Measurements from ENCODE around the gene TRIM2. TPM values are rescaled to one million over a fixed set of nuclear protein-coding genes. Genes with fewer than 3 reads are reported as not detected.
A peak's percentile ranks its signal among the peaks of the same experiment; 100 is the strongest.

TRIM2 gene
- total RNA-seq: 10 to 100 TPM; 17.6 to 45.1 (median 30.2) TPM

GRCh38 chr4:153204247-153204671 lies at the start of gene TRIM2:
TSS of gene TRIM2 (plus strand) at chr4:153204443. CDS start at chr4:153204531, 88 bp downstream.
- Histone ChIP-seq H3K4me1 (peaks cover 0 to 5% (median 5%) of the 10 kb centered on the region in 4 donors), H3K4me3 (peak within 1 kb of the TSS in 3 of 4 donors; percentile 29 to 48 (median 44)), H3K27me3 (no peaks in the 10 kb centered on the region), H3K27ac (peak within 1 kb of the TSS in 3 of 4 donors; percentile 10 to 68 (median 47)), H3K36me3 (no peaks in the 10 kb centered on the region), H3K9me3 (no peaks in the 10 kb centered on the region)
- WGBS, 2 donors: 34 to 38% methylated on average over 11 of the region's 11 CpGs
- TF ChIP-seq EP300 (IDR thresholded peaks at IDR 0.05) (no peak), POLR2AphosphoS5 (IDR thresholded peaks at IDR 0.05) (peak in 1 of 2 donors; percentile 74), POLR2A (IDR thresholded peaks at IDR 0.05) (peak in 2 of 4 donors; percentile 42 to 74), CTCF (IDR thresholded peaks at IDR 0.05) (no peak)
- DNase-seq (peak in 1 of 2 donors; percentile 84), ATAC-seq (ENCODE audit: low FRiP score in 2 of 2) (peak; percentile 54 to 83)

GRCh38 chr4:153155686-153156085 lies 48.6 kb upstream of the TRIM2 start:
- DNase-seq: no peak
- TF ChIP-seq POLR2AphosphoS5 (IDR thresholded peaks at IDR 0.05): no peak
- no peak for TF ChIP-seq EP300 (IDR thresholded peaks at IDR 0.05)
- H3K4me3 ChIP-seq: no peak overlapping the region
- no peaks in the 10 kb centered on the region for H3K36me3 ChIP-seq
- H3K27me3 ChIP-seq: no peaks in the 10 kb centered on the region
- no peak for ATAC-seq (ENCODE audit: low FRiP score in 2 of 2)
- H3K4me1 ChIP-seq: peaks cover 17 to 31% (median 27%) of the 10 kb centered on the region in 4 donors
- H3K27ac ChIP-seq: no peak overlapping the region
- WGBS, 2 donors: 67 to 87% methylated on average over 1 of the region's 1 CpG
- H3K9me3 ChIP-seq: no peaks in the 10 kb centered on the region

GRCh38 chr4:153156263-153156662 lies 48.0 kb upstream of the TRIM2 start:
- WGBS, 2 donors: 59 to 73% methylated on average over 4 of the region's 4 CpGs
- TF ChIP-seq POLR2AphosphoS5 (IDR thresholded peaks at IDR 0.05) (no peak), POLR2A (IDR thresholded peaks at IDR 0.05) (no peak), CTCF (IDR thresholded peaks at IDR 0.05) (no peak)

GRCh38 chr4:153156721-153157120 lies 47.5 kb upstream of the TRIM2 start:
- DNase-seq (no peak), ATAC-seq (ENCODE audit: low FRiP score in 2 of 2) (no peak)
- peaks cover 17 to 26% (median 25%) of the 10 kb centered on the region in 4 donors for H3K4me1 ChIP-seq
- no peak overlapping the region for H3K4me3 ChIP-seq
- no peaks in the 10 kb centered on the region for H3K9me3 ChIP-seq
- WGBS, 2 donors: 88% methylated on average over 5 of the region's 5 CpGs
- H3K27me3 ChIP-seq: no peaks in the 10 kb centered on the region
- H3K36me3 ChIP-seq: no peaks in the 10 kb centered on the region
- TF ChIP-seq CTCF (IDR thresholded peaks at IDR 0.05): no peak
- TF ChIP-seq POLR2A (IDR thresholded peaks at IDR 0.05): no peak
- TF ChIP-seq EP300 (IDR thresholded peaks at IDR 0.05): no peak
- no peak for TF ChIP-seq POLR2AphosphoS5 (IDR thresholded peaks at IDR 0.05)
- no peak overlapping the region for H3K27ac ChIP-seq

More at GRCh38 chr4:153156263-153156662, 48.0 kb upstream of the TRIM2 start:
- no peaks in the 10 kb centered on the region for H3K36me3 ChIP-seq
- peaks cover 17 to 30% (median 27%) of the 10 kb centered on the region in 4 donors for H3K4me1 ChIP-seq
- H3K4me3 ChIP-seq: no peak overlapping the region
- no peak for DNase-seq
- H3K27ac ChIP-seq: no peak overlapping the region
- no peak for ATAC-seq (ENCODE audit: low FRiP score in 2 of 2)
- no peaks in the 10 kb centered on the region for H3K27me3 ChIP-seq
- no peaks in the 10 kb centered on the region for H3K9me3 ChIP-seq

- Histone ChIP-seq H3K27me3 (no peaks in the 10 kb centered on the region), H3K4me3 (no peak overlapping the region), H3K27ac (no peak overlapping the region), H3K9me3 (no peaks in the 10 kb centered on the region), H3K36me3 (no peaks in the 10 kb centered on the region), H3K4me1 (peaks cover 2 to 3% (median 3%) of the 10 kb centered on the region in 4 donors)
- ATAC-seq (ENCODE audit: low FRiP score in 2 of 2) (no peak), DNase-seq (no peak)
- TF ChIP-seq POLR2A (IDR thresholded peaks at IDR 0.05) (no peak), CTCF (IDR thresholded peaks at IDR 0.05) (no peak), EP300 (IDR thresholded peaks at IDR 0.05) (no peak), POLR2AphosphoS5 (IDR thresholded peaks at IDR 0.05) (no peak)
- 74 to 77% methylated on average over 4 of the region's 4 CpGs for WGBS, 2 donors
Measured at GRCh38 chr4:153159016-153159415, 45.2 kb upstream of the TRIM2 start.

All from upper lobe of left lung (tissue), 6 donors.